ENCODE measurements around the gene ZBTB21. TPM values are rescaled to one million over a fixed set of nuclear protein-coding genes. Genes with fewer than 3 reads are reported as not detected.

Gene ZBTB21
- polyA plus RNA-seq, 1 of the 3 experiments (the other 2 are of a cell fraction), result 2.9 TPM

DNA sequence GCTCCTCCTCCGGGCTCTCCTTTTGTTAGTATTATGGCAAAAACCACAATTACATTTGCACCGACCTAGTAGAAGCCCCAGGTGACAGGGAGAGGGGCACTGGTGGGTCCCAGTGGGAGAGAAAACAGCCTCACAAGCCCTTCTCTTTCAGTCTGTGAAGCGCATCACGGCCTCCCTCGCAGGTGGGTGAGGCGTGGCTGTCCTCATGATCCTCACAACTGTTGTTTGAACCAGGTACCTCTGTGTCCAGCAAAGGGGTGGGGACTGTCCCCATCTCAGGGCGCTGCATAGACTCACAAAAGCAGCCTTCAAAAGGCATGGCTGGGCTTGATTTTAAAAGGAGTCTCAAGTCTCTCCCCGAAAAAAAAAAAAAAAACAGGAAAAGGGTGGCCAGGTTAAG is 48.4 kb downstream of the ZBTB21 start:
- H3K36me3 ChIP-seq (replicated peaks in 1 of 2; ENCODE audit: control insufficient read depth in 1 of 2, insufficient read depth in 2 of 2, low read length in 1 of 2), result no peaks in the 10 kb centered on the region
- no peak for DNase-seq
- 89% methylated on average over 8 of the region's 8 CpGs for WGBS (ENCODE audit: low lambda C conversion rate)
- ChIA-PET CTCF (interaction anchor here (0.8 to 1.1 kb wide), 3 partner anchors 9 to 89 kb away, joined by 3 read pairs; no protein-coding TSS in a partner anchor), POLR2A (no interaction called here)
- no peaks in the 10 kb centered on the region for H3K9me3 ChIP-seq
- no peak overlapping the region for H3K9ac ChIP-seq
- peaks cover 3 to 21% of the 10 kb centered on the region in 2 experiments; a peak in 3 of 4 replicates for H3K4me1 ChIP-seq (ENCODE audit: control insufficient read depth in 1 of 2, insufficient read depth in 2 of 2, low read depth in 1 of 2, low read length in 1 of 2)
- H3K9me2 ChIP-seq, result no peaks in the 10 kb centered on the region
- H3F3A ChIP-seq (replicated peaks; ENCODE audit: insufficient read depth), result peaks cover 21% of the 10 kb centered on the region
- H2AFZ ChIP-seq (ENCODE audit: low read depth), result no peak overlapping the region
- H4K20me1 ChIP-seq (ENCODE audit: insufficient read depth), result no peaks in the 10 kb centered on the region
- no peak overlapping the region for H3K4me3 ChIP-seq (ENCODE audit: low read depth in 2 of 2, low read length in 1 of 2)
- no peaks in the 10 kb centered on the region for H3K79me2 ChIP-seq (ENCODE audit: insufficient read depth)
- TF ChIP-seq, protein P1, sequence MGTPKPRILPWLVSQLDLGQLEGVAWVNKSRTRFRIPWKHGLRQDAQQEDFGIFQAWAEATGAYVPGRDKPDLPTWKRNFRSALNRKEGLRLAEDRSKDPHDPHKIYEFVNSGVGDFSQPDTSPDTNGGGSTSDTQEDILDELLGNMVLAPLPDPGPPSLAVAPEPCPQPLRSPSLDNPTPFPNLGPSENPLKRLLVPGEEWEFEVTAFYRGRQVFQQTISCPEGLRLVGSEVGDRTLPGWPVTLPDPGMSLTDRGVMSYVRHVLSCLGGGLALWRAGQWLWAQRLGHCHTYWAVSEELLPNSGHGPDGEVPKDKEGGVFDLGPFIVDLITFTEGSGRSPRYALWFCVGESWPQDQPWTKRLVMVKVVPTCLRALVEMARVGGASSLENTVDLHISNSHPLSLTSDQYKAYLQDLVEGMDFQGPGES (IDR thresholded peaks at IDR 0.05; ENCODE audit: low read depth, low read length), result no peak
- TF ChIP-seq RAD21 (IDR thresholded peaks at IDR 0.05; ENCODE audit: low read length) (no peak), MEF2A (IDR thresholded peaks at IDR 0.05; ENCODE audit: borderline replicate concordance, low read depth) (no peak), USF1 (IDR thresholded peaks at IDR 0.05; ENCODE audit: borderline replicate concordance, low read depth) (no peak), ELF1 (IDR thresholded peaks at IDR 0.05) (no peak), SIN3A (IDR thresholded peaks at IDR 0.05; ENCODE audit: borderline replicate concordance, low read depth, low read length) (no peak), EZH2phosphoT487 (IDR thresholded peaks at IDR 0.05; ENCODE audit: borderline replicate concordance, low read depth) (no peak), CHD2 (IDR thresholded peaks at IDR 0.05; ENCODE audit: low read length, partially characterized antibody) (no peak), YY1 (IDR thresholded peaks at IDR 0.05; ENCODE audit: low read depth) (no peak), TCF12 (IDR thresholded peaks at IDR 0.05) (no peak), TEAD4 (IDR thresholded peaks at IDR 0.05; ENCODE audit: borderline replicate concordance, insufficient read depth) (no peak), NFIC (IDR thresholded peaks at IDR 0.05; ENCODE audit: borderline replicate concordance) (no peak), RFX5 (IDR thresholded peaks at IDR 0.05; ENCODE audit: low read length) (no peak), RXRA (IDR thresholded peaks at IDR 0.05; ENCODE audit: borderline replicate concordance, low read depth) (no peak), FOXJ3 (CRISPR knock-in tag; IDR thresholded peaks at IDR 0.05) (no peak), POLR2AphosphoS5 (IDR thresholded peaks at IDR 0.05; ENCODE audit: low read depth, low read length) (no peak), MAX (IDR thresholded peaks at IDR 0.05; ENCODE audit: low read depth) (no peak), GATA2 (CRISPR knock-in tag; IDR thresholded peaks at IDR 0.05) (no peak)
- TF ChIP-seq, protein P2, sequence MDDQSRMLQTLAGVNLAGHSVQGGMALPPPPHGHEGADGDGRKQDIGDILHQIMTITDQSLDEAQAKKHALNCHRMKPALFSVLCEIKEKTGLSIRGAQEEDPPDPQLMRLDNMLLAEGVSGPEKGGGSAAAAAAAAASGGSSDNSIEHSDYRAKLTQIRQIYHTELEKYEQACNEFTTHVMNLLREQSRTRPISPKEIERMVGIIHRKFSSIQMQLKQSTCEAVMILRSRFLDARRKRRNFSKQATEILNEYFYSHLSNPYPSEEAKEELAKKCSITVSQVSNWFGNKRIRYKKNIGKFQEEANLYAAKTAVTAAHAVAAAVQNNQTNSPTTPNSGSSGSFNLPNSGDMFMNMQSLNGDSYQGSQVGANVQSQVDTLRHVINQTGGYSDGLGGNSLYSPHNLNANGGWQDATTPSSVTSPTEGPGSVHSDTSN (IDR thresholded peaks at IDR 0.05), result no peak
- no peak overlapping the region for H3K27ac ChIP-seq (ENCODE audit: low read depth in 2 of 2, low read length in 1 of 2)
- peaks cover 6% of the 10 kb centered on the region; the same call in 1 of the 2 replicates for H3K27me3 ChIP-seq (ENCODE audit: insufficient read depth)
- H3K4me2 ChIP-seq, result no peak overlapping the region
